Ishikawa (cell line): ENCODE measurements around the gene CHAF1A.

Experiments used
- CEBPB ChIP-seq: IDR thresholded peaks from 2 replicates; pipeline ENCODE4 v1.6.1; 2012
- EGR1 ChIP-seq: IDR thresholded peaks from 2 replicates; pipeline ENCODE4 v1.6.1; 2012
- EP300 ChIP-seq: IDR thresholded peaks from 2 replicates; pipeline ENCODE4 v1.6.1; 2012; ENCODE audit warnings: borderline replicate concordance
- FOXM1 ChIP-seq: IDR thresholded peaks from 2 replicates; pipeline ENCODE4 v1.6.1; 2012; ENCODE audit warnings: low read depth, borderline replicate concordance
- MAX ChIP-seq: IDR thresholded peaks from 2 replicates; pipeline ENCODE4 v1.6.1; 2012
- NFIC ChIP-seq: IDR thresholded peaks from 2 replicates; pipeline ENCODE4 v1.6.1; 2012
- RAD21 ChIP-seq: IDR thresholded peaks from 2 replicates; pipeline ENCODE4 v1.6.1; 2012; ENCODE audit warnings: low read depth
- REST ChIP-seq: IDR thresholded peaks from 2 replicates; pipeline ENCODE4 v1.6.1; 2012; ENCODE audit warnings: low read depth, mild to moderate bottlenecking
- TAF1 ChIP-seq: IDR thresholded peaks from 2 replicates; pipeline ENCODE4 v1.6.1; 2012; ENCODE audit warnings: low read depth, mild to moderate bottlenecking
- YY1 ChIP-seq: IDR thresholded peaks from 2 replicates; pipeline ENCODE4 v1.6.1; 2012; ENCODE audit warnings: low read depth

GRCh38 chr19:4443966-4444764 lies 41.7 kb downstream of the CHAF1A start:
- TF ChIP-seq EP300: no peak
- no peak for TF ChIP-seq REST
- no peak for TF ChIP-seq RAD21
- TF ChIP-seq EGR1: no peak
- TF ChIP-seq YY1: no peak
- no peak for TF ChIP-seq MAX
- TF ChIP-seq FOXM1: no peak
- TF ChIP-seq NFIC: no peak
- no peak for TF ChIP-seq TAF1
- no peak for TF ChIP-seq CEBPB
